Brain microvascular endothelial cell (primary cell): ENCODE measurements around the gene SERPING1.

ENCODE experiments used
- DNase-seq: peaks from one replicate; pipeline ENCODE4 v3.0.0-alpha.2; 2020
- H3K27ac ChIP-seq: fragments of 250-450 bp; sonication (Bioruptor Pico); 2 replicates; pipeline ENCODE4 v1.5.1; 2020; ENCODE audit warnings: mild to moderate bottlenecking, moderate library complexity
- H3K27me3 ChIP-seq: fragments of 250-450 bp; sonication (Bioruptor Pico); replicated peaks from 2 replicates; pipeline ENCODE4 v1.5.1; 2020; ENCODE audit warnings: mild to moderate bottlenecking
- H3K36me3 ChIP-seq: fragments of 250-450 bp; sonication (Bioruptor Pico); replicated peaks from 2 replicates; pipeline ENCODE4 v1.5.1; 2020; ENCODE audit warnings: mild to moderate bottlenecking
- H3K4me3 ChIP-seq: 2 replicates; pipeline ENCODE4 v1.5.1; 2011; ENCODE audit warnings: low read depth, mild to moderate bottlenecking, control low read depth, low read length, moderate library complexity
- in situ Hi-C: cut with HindIII; loops from 2 replicates; pipeline ENCODE4 v1.10.0; 2017; ENCODE audit warnings: low sequenced_read_pairs, low pct_ligation_motif_present
- TF ChIP-seq, protein P1 (sequence below): IDR thresholded peaks from 2 replicates; pipeline ENCODE4 v1.5.1; 2011; ENCODE audit warnings: low read depth, mild to moderate bottlenecking, moderate library complexity, low read length, control low read depth, inconsistent platforms; ENCODE audit errors: missing control alignments

Gene SERPING1

GRCh38 chr11:57634311-57634710, 36.8 kb downstream of the SERPING1 start:
- H3K36me3 ChIP-seq: no peaks in the 10 kb centered on the region
- in situ Hi-C loops: no loop called here
- no peak overlapping the region for H3K27ac ChIP-seq
- TF ChIP-seq, protein P1, sequence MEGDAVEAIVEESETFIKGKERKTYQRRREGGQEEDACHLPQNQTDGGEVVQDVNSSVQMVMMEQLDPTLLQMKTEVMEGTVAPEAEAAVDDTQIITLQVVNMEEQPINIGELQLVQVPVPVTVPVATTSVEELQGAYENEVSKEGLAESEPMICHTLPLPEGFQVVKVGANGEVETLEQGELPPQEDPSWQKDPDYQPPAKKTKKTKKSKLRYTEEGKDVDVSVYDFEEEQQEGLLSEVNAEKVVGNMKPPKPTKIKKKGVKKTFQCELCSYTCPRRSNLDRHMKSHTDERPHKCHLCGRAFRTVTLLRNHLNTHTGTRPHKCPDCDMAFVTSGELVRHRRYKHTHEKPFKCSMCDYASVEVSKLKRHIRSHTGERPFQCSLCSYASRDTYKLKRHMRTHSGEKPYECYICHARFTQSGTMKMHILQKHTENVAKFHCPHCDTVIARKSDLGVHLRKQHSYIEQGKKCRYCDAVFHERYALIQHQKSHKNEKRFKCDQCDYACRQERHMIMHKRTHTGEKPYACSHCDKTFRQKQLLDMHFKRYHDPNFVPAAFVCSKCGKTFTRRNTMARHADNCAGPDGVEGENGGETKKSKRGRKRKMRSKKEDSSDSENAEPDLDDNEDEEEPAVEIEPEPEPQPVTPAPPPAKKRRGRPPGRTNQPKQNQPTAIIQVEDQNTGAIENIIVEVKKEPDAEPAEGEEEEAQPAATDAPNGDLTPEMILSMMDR: no peak
- no peak for DNase-seq
- H3K27me3 ChIP-seq: peaks cover 5% of the 10 kb centered on the region
- H3K4me3 ChIP-seq: no peak overlapping the region

GRCh38 chr11:57635246-57635645, 37.8 kb downstream of the SERPING1 start:
- TF ChIP-seq, protein P1: no peak
- DNase-seq: no peak
- no peak overlapping the region for H3K4me3 ChIP-seq
- in situ Hi-C loops: no loop called here
- H3K36me3 ChIP-seq: no peaks in the 10 kb centered on the region
- no peak overlapping the region for H3K27ac ChIP-seq
- peaks cover 3% of the 10 kb centered on the region for H3K27me3 ChIP-seq

DNA sequence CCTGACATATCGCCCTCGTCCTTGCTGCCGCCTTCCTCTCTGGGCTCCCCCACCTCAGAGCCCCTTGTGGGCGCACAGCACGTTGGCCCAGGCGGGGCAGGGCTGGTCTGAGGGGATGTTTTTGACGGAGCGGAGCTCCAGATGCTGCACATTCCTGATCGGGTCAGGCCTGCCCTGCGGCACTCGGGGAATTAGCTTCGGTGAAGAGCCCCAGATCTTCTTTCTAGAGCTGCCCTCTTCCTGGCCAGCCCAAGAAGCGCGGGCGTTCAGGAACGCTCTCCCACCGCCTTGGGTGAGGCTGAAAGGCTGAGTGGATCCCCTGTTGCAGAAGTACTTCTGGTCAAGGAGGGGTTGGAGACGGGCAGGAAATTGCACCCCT, 40.1 kb downstream of the SERPING1 start:
- Histone ChIP-seq H3K36me3 (no peaks in the 10 kb centered on the region), H3K4me3 (peak overlapping the region; percentile 92), H3K27ac (no peak overlapping the region), H3K27me3 (peaks cover 3% of the 10 kb centered on the region)
- DNase-seq: no peak
- TF ChIP-seq, protein P1: no peak
- in situ Hi-C loops: no loop called here

DNA sequence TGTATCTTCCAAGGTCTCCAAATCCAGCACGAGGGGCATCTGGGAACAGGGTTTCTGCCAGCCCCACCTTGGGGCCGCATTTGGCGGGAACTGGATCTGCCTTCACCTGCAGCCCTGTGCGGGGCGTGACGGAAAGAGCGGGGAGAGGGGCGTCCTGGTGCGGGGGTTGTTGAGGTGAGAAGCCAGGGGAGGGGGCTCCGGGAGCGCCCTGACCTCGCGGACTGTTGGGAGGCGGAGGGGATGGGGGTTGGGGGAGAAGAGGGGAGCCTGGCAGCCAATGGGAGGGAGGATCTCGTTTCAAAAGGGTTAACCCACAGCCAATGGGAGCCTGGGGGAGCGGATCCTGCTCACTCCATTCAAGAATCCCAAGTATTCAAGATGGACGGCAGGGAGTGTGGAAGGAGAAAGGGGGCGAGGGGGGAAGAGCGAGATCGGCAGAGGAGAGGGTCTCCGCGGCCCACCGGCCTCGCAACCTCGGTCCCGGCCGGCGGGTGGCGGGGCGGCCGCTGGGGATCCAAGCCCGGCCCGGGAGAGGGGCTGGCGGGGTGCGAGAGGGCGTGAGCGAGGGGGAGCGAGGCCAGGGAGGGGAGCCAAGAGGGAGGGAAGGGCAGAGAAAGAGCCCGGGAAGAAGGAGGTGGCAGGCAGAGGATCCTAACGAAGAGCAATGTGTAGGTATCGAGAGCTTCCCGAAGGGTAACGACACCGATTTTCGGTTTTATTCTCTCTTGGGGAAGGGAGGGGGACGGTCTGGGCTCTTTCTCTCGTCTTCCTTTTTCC, 40.7 kb downstream of the SERPING1 start:
- Histone ChIP-seq H3K27me3 (no peaks in the 10 kb centered on the region), H3K27ac (peak overlapping the region; percentile 50), H3K36me3 (no peaks in the 10 kb centered on the region), H3K4me3 (peak overlapping the region; percentile 92)
- in situ Hi-C loops: no loop called here
- peak; percentile 86 for DNase-seq
- TF ChIP-seq, protein P1: no peak

DNA sequence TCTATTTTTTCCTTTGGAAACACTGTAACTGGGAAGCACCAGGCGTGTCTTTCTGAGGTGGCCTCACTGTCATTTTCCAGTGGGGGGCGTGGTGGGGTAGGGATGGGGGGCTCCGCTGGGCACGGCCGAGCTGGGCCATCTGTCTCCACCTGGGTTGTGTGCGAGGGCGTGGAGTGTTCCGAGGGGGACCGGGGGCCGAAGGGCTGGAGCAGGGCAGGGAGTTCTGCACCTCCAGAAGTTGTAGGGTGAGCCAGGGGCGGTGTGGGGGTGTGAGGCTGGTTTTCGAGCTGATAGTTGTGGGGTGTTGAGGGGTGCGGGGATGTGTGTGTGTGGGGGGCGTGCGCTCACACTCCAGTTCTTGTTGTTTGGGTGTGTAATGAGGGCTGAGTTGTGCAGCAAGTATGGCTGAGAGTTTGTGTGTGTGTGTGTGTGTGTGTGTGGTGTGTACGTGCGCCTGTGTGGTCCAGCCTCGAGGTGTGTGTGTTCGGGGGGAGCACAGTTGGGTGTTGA, 41.4 kb downstream of the SERPING1 start:
- Histone ChIP-seq H3K36me3 (no peaks in the 10 kb centered on the region), H3K4me3 (peak overlapping the region; percentile 92), H3K27me3 (no peaks in the 10 kb centered on the region), H3K27ac (no peak overlapping the region)
- in situ Hi-C loops: no loop called here
- TF ChIP-seq, protein P1: peak; percentile 1
- peak; percentile 22 for DNase-seq
